ENCODE measurements around the gene FOXL2. TPM values are rescaled to one million over a fixed set of nuclear protein-coding genes. Genes with fewer than 3 reads are reported as not detected.

FOXL2 gene
- total RNA-seq, 1 experiment from 2014 or later = 0.22 TPM

GRCh38 chr3:138899351-138899991 is 47.5 kb downstream of the FOXL2 start:
- no peak overlapping the region for H3K56ac ChIP-seq (ENCODE audit: insufficient read length, low read depth, low read length)
- H2AFZ ChIP-seq (ENCODE audit: low read length) = no peak overlapping the region
- H2BK5ac ChIP-seq (ENCODE audit: insufficient read length, low read length) = no peak overlapping the region
- no peak overlapping the region for H3K9ac ChIP-seq (ENCODE audit: extremely low read depth, insufficient read length, low read length)
- H4K91ac ChIP-seq (ENCODE audit: insufficient read length, low read depth, low read length) = no peak overlapping the region
- no peaks in the 10 kb centered on the region for H3K79me2 ChIP-seq (ENCODE audit: insufficient read depth, low read length)
- H2BK20ac ChIP-seq (ENCODE audit: low read depth, low read length, poor library complexity, severe bottlenecking) = no peak overlapping the region
- no peaks in the 10 kb centered on the region for H3K23me2 ChIP-seq (ENCODE audit: insufficient read length, low read depth, low read length, poor library complexity, severe bottlenecking)
- no peak for DNase-seq
- Mint-ChIP-seq H3K4me1 (no peaks in the 10 kb centered on the region), H3K27ac (peak overlapping the region in 1 of 3 experiments; percentile 23; a peak in 1 of 7 replicates), H3K27me3 (ENCODE audit: low read depth) (no peaks in the 10 kb centered on the region), H3K4me3 (no peak overlapping the region), H3K36me3 (ENCODE audit: insufficient read depth in 1 of 3, low read depth in 3 of 3) (no peaks in the 10 kb centered on the region), H3K9me3 (no peaks in the 10 kb centered on the region)
- no peaks in the 10 kb centered on the region for H3K9me3 ChIP-seq (ENCODE audit: control insufficient read depth, low read depth, low read length)
- H3T11ph ChIP-seq (ENCODE audit: low read length) = no peak overlapping the region
- H3K27me3 ChIP-seq (ENCODE audit: insufficient read depth, low read length) = no peaks in the 10 kb centered on the region
- no peak overlapping the region for H3K27ac ChIP-seq (ENCODE audit: insufficient read length, low read depth, low read length)
- H2AK5ac ChIP-seq (ENCODE audit: insufficient read length, low read length) = no peak overlapping the region
- H3K79me1 ChIP-seq (ENCODE audit: insufficient read depth, low read depth, low read length, poor library complexity, severe bottlenecking) = no peaks in the 10 kb centered on the region
- no peak overlapping the region for H2BK12ac ChIP-seq (ENCODE audit: insufficient read length, low read depth, low read length)
- no peak overlapping the region for H3K14ac ChIP-seq (ENCODE audit: insufficient read depth, low read length)
- WGBS (ENCODE audit: extremely low coverage, insufficient read length, low lambda C conversion rate) = no CpG with 5 or more reads among the region's 5 CpGs
- no peak for TF ChIP-seq CTCF (conservative IDR thresholded peaks at IDR 0.05)
- H2BK120ac ChIP-seq (ENCODE audit: low read depth, low read length, poor library complexity, severe bottlenecking) = no peak overlapping the region
- H4K8ac ChIP-seq (replicated peaks; ENCODE audit: insufficient read length, low read depth, low read length) = no peak overlapping the region
- no peak overlapping the region for H4K5ac ChIP-seq (ENCODE audit: insufficient read length, low read depth, low read length)
- no peaks in the 10 kb centered on the region for H3K4me1 ChIP-seq (ENCODE audit: insufficient read depth, low read length)
- no peak overlapping the region for H3K4ac ChIP-seq (ENCODE audit: low read depth, low read length)
- no peak overlapping the region for H3K18ac ChIP-seq (ENCODE audit: insufficient read length, low read depth, low read length)
- H3K4me2 ChIP-seq (ENCODE audit: insufficient read depth, insufficient read length, low read length) = no peak overlapping the region
- H4K20me1 ChIP-seq (ENCODE audit: control insufficient read depth, insufficient read depth, insufficient read length) = no peaks in the 10 kb centered on the region
- no peak overlapping the region for H2BK15ac ChIP-seq (ENCODE audit: low read depth, low read length)
- H3K23ac ChIP-seq (ENCODE audit: insufficient read length, low read depth, low read length) = no peak overlapping the region

Measured in H9 (cell line).